Esophagus muscularis mucosa (tissue), 3 donors: ENCODE data around the gene DNAJC1.

Source experiments
- CTCF ChIP-seq, 3 experiments: fragments of 200-600 bp in 2 of 3; fragments of 450-650 bp in 1 of 3; sonication (generic) in 2 of 3; IDR thresholded peaks; one replicate each; pipeline ENCODE4 v1.5.1; 2017 to 2019; ENCODE audit warnings: antibody characterized with exemption in 3 of 3, mild to moderate bottlenecking in 2 of 3, moderate library complexity in 1 of 3
- POLR2A ChIP-seq: fragments of 450-650 bp; IDR thresholded peaks from one replicate; pipeline ENCODE4 v1.6.1; 2017; ENCODE audit warnings: antibody characterized with exemption, moderate library complexity, mild to moderate bottlenecking, low read depth

GRCh38 chr10:21975378-21975990, 28.0 kb downstream of the DNAJC1 start:
- no peak for TF ChIP-seq CTCF (IDR thresholded peaks at IDR 0.05)
- no peak for TF ChIP-seq POLR2A
